DMS 273 (cell line): Measurements from ENCODE around the gene ITM2B.
"Not testable (repeated sequence)": the region's sequence is repeated elsewhere in the genome, so short reads cannot be mapped to it uniquely, and the experiment has no call there.

ENCODE experiments used
- DNase-seq: peaks from one replicate; lab custom pipeline; 2025; ENCODE audit not compliant: unreplicated experiment; lab: John Stamatoyannopoulos, UW

The ITM2B gene

GRCh38 chr13:48222358-48223301 is 10.4 kb upstream of the ITM2B start:
- DNase-seq: no peak

GRCh38 chr13:48224701-48225100 is 8.3 kb upstream of the ITM2B start:
- no peak for DNase-seq

GRCh38 chr13:48230541-48230940 is 2.5 kb upstream of the ITM2B start:
- DNase-seq: no peak

- DNase-seq: peak; percentile 28
Observed at GRCh38 chr13:48231080-48231479, 1.9 kb upstream of the ITM2B start.

- DNase-seq: peak; percentile 11
Observed at GRCh38 chr13:48231933-48232332, 1.1 kb upstream of the ITM2B start.

- no peak for DNase-seq
Observed at GRCh38 chr13:48232420-48233045, 473 bp upstream of the ITM2B start.

GRCh38 chr13:48233889-48234488 is 983 bp downstream of the ITM2B start:
- DNase-seq: no peak

- DNase-seq: peak; percentile 22
Observed at GRCh38 chr13:48234566-48235340, 1.7 kb downstream of the ITM2B start.

GRCh38 chr13:48235341-48236135 is 2.5 kb downstream of the ITM2B start:
- DNase-seq: peak; percentile 47

- DNase-seq: no peak
Observed at GRCh38 chr13:48236528-48237353, 3.7 kb downstream of the ITM2B start.

- DNase-seq: not testable (repeated sequence)
Observed at GRCh38 chr13:48239369-48239768, 6.4 kb downstream of the ITM2B start.

GRCh38 chr13:48241651-48242050 is 8.6 kb downstream of the ITM2B start:
- DNase-seq: no peak

GRCh38 chr13:48242677-48243076 is 9.7 kb downstream of the ITM2B start:
- no peak for DNase-seq

GRCh38 chr13:48244159-48244558 is 11.2 kb downstream of the ITM2B start:
- DNase-seq: peak; percentile 11

- no peak for DNase-seq
Observed at GRCh38 chr13:48246102-48246501, 13.1 kb downstream of the ITM2B start.

GRCh38 chr13:48249018-48249417 is 16.0 kb downstream of the ITM2B start:
- DNase-seq: no peak

GRCh38 chr13:48251611-48252081 is 18.6 kb downstream of the ITM2B start:
- peak; percentile 35 for DNase-seq

- DNase-seq: no peak
Observed at GRCh38 chr13:48252176-48252575, 19.2 kb downstream of the ITM2B start.

- no peak for DNase-seq
Observed at GRCh38 chr13:48253849-48254248, 20.8 kb downstream of the ITM2B start.
